ENCODE results near the gene GBP4.

The GBP4 gene

DNA sequence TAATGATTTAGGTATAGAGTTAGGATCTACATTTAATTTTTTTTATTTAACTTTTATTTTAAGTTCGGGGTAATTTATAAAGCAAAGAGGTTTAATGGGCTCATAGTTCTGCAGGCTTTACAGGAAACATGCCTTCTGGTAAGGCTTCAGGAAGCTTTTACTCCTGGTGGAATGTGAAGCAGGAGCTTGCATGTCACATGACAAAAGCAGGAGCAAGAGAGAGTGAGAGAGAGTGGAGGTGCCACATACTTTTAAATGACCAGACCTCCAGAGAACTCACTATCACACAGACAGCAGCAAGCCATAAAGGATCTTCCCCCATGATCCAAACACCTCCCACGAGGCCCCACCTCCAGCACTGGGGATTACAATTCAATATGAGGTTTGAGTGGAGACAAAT lies 55.3 kb downstream of the GBP4 start:
- Histone ChIP-seq H3K36me3 (ENCODE audit: control insufficient read depth, insufficient read depth, low read length) (no peaks in the 10 kb centered on the region), H3K9me3 (ENCODE audit: control insufficient read depth, insufficient read depth, low read depth, low read length) (no peaks in the 10 kb centered on the region), H3K4me3 (ENCODE audit: low read depth, low read length) (no peak overlapping the region), H3K27me3 (ENCODE audit: control insufficient read depth, insufficient read depth, low read length) (no peaks in the 10 kb centered on the region), H3K9ac (ENCODE audit: low read length) (no peak overlapping the region), H3K27ac (ENCODE audit: low read depth, low read length) (no peak overlapping the region), H3K4me1 (ENCODE audit: control insufficient read depth, insufficient read depth, low read length) (no peaks in the 10 kb centered on the region)

DNA sequence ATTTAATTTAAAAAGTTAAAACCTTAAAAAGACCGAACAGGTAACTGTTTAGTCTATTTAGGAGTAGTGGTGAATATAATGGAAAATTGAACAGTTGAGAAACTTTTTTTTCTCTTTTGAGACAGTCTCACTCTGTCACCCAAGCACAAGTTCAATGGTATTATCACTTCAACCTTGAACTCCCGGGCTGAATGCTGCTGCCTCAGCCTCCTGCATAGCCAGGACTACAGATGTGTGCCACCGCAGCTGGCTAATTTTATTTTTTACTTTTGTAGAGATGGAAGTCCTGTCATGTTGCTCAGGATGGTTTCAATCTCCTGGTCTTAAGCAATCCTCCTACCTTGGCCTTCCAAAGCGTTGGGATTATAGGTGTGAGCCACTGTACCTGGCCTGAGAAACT lies 56.6 kb downstream of the GBP4 start:
- no peaks in the 10 kb centered on the region for H3K36me3 ChIP-seq (ENCODE audit: control insufficient read depth, insufficient read depth, low read length)
- H3K9me3 ChIP-seq (ENCODE audit: control insufficient read depth, insufficient read depth, low read depth, low read length), result no peaks in the 10 kb centered on the region
- no peaks in the 10 kb centered on the region for H3K4me1 ChIP-seq (ENCODE audit: control insufficient read depth, insufficient read depth, low read length)
- H3K27me3 ChIP-seq (ENCODE audit: control insufficient read depth, insufficient read depth, low read length), result no peaks in the 10 kb centered on the region
- H3K4me3 ChIP-seq (ENCODE audit: low read depth, low read length), result no peak overlapping the region
- H3K27ac ChIP-seq (ENCODE audit: low read depth, low read length), result no peak overlapping the region
- no peak overlapping the region for H3K9ac ChIP-seq (ENCODE audit: low read length)

GRCh38 chr1:89133747-89134146 lies 65.0 kb downstream of the GBP4 start:
- H3K9me3 ChIP-seq (ENCODE audit: control insufficient read depth, insufficient read depth, low read depth, low read length), result no peaks in the 10 kb centered on the region
- H3K4me1 ChIP-seq (ENCODE audit: control insufficient read depth, insufficient read depth, low read length), result no peaks in the 10 kb centered on the region
- H3K36me3 ChIP-seq (ENCODE audit: control insufficient read depth, insufficient read depth, low read length), result no peaks in the 10 kb centered on the region
- no peak overlapping the region for H3K27ac ChIP-seq (ENCODE audit: low read depth, low read length)
- H3K9ac ChIP-seq (ENCODE audit: low read length), result no peak overlapping the region
- H3K4me3 ChIP-seq (ENCODE audit: low read depth, low read length), result no peak overlapping the region
- H3K27me3 ChIP-seq (ENCODE audit: control insufficient read depth, insufficient read depth, low read length), result no peaks in the 10 kb centered on the region
